Measurements from ENCODE around the gene CAMTA1.
"Not testable (repeated sequence)": the region's sequence is repeated elsewhere in the genome, so short reads cannot be mapped to it uniquely, and the experiment has no call there.

The CAMTA1 gene

DNA sequence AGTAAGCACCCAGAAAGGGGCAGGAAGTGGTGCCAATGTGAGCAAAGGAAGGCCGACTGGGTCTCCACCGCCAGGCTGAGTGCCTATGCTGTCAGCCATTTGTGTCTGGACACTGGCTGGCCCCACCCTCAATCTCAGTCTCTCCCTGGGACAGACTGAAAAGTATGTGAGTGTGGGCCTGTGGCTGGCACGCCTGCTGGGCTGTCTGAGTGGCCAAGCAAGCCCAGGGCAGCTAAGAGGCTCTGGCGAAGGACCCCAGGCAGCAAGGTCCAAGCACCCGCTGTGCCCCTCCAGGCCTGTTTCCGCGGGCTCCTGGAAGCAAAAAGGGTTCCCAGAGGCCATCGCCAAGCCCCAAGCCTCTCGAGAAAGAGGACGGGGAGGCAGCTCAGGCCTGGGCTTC, 892.6 kb downstream of the CAMTA1 start:
- no peak for DNase-seq

DNA sequence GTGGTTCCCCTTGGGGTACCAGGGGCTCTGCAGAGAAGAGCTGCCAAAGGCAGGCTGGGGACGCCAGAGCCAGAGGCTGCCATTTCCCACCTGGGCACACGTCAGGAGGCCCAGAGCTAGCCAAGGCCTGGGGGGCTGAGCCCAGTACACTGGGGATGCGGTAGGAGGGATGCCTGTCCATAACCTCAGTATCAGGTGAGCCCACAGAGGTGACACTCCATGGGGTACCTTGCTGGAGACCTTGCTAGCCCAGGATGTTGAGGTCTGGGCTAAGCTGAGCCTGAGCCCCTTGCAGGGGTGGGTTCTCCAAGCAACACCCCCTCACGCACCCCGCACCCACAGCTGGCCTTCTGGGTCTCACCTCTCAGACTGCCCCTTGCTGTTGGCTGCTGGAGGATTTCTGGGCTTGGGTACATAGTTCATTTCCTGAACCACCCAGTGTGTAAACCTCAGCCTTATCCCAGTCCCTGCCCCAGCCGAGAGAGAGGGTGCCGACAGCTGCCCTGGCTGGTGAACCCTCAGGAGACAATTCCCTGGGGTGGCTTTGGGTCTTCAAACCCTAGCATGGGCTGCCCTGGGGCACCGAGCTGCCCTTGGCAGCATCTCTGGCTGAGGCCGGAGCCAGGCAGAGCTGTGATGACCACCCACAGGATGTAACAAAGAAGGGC, 893.4 kb downstream of the CAMTA1 start:
- no peak for DNase-seq

DNA sequence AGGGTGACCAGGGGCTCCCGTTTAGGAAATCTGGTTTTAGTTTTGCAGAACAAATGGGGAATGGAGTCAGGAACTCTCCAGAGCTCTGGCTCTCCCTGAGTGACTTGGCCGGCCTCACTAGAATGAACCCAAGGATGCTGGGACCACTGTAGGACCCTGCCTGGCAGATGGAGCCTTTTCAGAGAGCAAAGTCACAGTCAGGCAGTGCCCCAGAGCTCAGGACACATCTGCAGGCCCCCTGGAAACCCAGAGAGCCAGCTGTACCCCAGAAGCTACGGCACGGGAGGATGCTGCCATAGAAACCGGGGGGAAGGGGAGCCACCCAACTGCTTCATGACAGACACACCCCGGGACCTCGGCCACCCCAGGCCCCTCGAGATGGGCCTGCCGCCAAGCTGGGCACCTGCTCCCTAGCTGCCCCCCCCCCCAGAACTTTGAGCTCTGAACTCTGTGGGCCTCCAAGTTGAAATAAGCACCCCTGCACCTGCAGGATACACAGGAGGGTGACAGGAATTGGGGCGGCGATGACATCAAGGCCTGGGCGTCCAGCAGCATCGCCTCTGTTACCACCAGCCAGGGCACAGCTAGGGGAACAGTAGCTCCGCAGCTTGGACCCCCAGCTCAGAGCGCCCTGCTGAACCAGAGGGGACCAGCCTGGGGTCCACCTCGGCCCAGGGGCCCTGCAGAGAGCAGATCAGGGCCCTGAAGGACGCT, 894.1 kb downstream of the CAMTA1 start:
- DNase-seq, result no peak

DNA sequence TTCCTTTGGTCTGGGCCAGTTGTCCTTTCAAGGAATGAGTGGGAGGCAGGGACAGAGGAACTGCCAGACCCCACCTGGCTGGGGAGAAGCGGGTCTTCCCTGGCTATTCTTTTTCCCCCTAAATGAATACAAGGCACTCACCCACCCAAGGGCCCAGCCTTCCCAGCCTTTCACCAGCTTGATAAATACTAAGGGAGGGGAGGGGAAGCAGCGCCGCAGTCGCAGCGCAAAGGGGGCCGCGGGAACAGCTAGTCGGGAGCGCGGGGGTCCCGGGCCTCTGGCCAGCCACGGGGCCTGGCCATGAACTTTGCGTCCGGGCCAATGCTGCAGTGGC, 894.6 kb downstream of the CAMTA1 start:
- DNase-seq, result no peak

DNA sequence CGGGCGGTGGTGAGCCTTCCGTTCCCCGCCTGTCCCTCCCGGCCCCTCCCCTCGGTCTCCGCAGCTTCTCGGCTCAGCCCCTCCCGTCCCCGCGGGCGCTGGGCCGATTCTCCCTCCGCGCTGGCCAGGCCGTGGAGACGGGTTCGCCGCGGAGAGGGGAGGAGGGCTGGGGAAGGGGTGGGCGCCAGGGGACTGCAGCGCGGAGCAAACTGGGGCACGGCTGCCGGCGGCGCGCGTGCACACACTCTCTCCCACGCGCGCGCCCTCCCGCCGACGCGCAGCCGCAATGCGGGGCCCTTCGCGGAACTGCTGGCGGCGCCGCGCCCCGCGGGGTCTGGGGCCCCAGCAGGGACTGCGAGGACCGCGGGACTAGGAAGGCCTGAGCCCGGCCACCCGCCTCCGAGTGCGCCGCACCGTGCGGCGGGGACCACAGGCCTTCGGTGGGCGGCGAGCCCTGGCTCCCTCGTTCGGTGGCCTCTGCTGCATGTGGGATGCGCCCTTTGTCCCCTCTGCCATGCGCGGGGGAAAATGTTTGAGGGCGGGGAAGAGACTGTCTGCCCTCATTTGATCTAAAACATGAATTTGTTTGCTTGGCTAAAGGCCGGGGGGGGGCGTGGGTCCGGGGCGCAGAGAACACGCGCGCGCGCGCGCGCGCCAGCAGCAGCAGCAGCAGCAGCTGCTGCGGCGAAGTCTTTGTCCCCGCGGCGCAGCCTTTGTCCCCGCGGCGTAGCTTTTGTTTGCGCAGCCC, 895.1 kb downstream of the CAMTA1 start:
- no peak for DNase-seq

DNA sequence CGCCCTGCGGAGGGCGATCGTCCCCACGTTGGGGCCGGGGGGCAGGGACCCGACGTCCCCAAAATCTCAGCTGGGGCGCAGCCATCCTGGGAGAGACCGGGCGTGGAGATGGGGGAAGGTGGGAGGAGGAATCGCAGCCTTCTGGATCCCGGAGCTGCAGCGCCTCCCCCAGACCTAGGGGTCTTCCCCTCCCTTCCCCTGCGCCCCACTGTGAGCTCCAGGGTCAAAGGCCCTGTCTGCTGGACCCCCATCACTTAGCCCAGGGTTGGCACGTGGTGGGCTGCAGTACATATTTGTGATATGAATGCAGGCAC, 895.7 kb downstream of the CAMTA1 start:
- DNase-seq, result no peak

DNA sequence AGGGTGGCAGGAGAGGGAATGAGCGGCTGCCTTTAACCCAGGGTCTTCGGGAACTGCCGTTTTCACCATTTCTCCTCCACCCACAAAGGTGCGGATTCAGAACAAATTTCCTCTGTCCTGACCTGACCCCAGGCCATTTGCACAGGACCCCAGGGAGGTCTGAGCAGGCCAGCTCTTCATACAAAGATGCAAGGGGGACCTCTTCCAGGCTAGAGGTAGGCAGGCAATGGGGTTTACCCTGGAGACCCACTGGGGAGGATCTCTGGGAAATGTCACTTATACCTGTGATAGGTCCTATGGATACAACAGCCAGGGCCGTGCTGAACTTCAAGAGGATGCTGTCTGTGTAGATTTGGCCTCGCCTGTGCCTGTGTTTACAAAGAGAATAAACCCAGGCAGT, 896.1 kb downstream of the CAMTA1 start:
- no peak for DNase-seq

DNA sequence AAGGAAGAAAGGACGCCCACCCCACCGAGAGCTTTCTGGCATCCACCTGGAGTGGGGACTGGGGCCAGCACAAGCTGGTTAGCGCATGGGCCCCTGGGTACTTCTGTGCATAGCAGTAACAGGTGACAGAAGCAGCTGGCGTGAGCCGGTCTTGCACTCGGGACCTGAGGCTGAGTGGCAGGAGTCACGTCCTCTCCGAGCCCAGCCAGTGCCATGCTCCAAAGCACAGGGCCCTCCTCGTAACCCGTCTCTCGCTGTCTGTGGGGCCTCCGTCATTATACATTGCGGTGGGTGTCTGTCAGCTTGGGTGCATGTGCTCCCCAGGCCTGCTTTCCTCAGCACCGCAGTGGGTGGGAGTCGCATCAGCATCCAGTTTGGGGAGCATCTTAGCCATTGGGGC, 898.3 kb downstream of the CAMTA1 start:
- DNase-seq, result no peak

DNA sequence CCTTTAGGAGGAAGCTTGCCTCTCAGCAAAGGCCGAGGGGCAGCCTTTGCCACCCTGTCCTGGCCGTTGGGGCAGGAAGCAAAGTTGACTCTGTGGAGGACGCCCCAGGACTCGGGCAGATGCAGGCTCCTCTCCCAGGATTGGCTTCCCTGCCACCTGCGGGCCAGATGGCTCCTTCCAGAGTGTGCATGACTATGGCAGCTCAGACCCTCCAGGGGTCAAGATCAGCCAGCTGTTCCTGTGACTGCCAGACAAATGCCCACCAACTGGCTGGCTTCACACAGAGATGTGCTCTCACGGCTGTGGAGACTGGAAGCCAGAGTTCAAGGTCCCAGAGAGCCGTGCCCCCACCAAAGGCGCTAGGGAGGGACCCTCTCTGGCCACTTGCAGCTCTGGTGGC, 898.9 kb downstream of the CAMTA1 start:
- DNase-seq, result no peak

DNA sequence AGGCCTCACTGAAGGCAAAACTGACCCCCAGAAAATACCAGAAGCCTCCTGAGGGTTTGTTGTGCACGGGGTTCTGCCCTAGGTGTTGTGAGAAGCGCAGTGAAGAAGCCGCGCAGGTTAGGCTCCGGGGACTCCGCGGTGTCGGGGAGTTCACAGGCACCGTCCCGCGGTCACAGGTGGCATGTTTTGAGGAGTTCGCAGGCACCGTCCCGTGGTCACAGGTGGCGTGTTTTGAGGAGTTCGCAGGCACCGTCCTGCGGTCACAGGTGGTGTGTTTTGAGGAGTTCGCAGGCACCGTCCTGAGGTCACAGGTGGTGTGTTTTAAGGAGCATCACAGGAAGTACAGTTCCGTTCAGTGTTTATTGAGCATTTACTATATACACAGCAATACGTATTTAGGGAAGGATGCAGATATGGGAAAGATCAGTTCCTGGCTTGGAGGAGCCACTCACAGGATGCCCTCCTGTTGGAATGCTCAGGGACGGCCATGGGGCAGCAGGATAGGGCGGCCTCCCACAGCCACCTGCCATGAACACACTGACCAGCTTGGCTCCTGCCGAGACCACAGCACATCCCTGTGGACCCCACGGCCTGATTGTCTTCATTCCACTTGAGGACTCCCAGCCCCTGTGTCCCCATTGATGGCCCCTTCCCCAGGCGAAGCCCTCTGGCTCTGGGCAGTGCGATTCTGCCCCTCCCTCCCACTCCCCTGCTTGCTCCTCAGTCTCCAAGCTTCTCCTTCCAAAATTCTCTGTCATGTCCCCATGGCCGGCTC, 899.8 kb downstream of the CAMTA1 start:
- DNase-seq, result no peak

DNA sequence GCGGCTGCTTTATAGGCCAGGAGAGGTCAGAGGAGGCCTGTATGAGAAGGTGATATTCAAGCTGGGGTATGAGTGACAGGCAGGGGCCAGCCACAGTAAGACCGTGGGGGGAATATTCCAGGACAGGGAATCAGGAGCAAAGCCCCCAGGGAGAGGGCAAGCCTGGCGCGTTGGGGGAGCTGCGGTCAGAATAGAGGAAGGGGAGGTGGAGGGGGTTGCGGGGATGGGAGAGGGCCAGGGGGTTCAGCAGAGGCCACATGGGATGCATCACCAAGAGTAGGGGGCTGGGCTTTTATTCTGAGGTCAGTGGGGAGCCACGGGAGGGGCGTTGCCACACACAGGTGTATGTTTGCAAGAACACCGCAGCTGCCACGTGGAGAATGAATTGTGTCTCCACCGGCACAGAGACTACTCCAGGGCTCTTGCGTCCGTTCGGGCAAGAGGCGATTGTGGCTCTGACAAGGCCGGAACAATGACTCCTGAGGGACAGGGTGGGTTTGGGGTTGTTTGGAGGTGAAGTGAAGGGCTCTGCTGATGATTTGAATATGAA, 901.1 kb downstream of the CAMTA1 start:
- no peak for DNase-seq

DNA sequence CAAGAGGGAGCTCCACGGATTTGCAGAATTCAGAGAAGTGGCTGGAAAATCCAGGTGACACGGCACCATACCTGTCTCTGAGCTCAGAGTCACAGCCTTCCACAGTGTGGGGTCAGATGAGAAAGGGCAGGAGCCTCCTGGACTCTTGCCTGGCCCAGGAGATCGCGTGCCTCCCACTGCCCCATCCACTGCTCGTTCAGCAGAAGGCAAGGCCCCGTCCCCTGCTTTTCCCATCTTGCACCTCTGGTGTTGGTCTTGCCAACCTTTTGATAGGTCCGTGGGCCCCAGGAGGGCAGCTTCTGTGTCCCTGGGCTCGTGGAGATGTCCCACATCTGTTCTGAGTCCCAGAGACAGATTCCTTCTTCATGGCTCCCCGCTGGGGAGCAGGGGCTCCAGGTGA, 902.2 kb downstream of the CAMTA1 start:
- no peak for DNase-seq

DNA sequence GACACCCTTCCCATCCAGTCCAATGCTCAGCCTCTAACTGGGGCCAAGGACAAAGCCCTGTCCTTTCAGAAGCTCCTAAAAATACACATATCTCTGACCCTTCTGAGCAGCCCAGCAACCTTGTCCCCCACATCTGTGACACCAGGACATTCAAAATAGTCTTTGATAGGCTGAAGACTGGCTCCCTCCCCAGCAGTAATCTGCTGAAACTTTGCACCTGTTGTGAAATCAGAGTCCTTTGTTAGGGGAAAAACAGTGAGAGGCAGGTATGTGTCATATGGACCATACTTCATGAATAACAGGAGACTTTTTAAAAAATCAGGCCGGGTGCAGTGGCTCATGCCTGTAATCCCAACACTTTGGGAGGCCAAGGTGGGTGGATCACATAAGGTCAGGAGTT, 903.4 kb downstream of the CAMTA1 start:
- no peak for DNase-seq

DNA sequence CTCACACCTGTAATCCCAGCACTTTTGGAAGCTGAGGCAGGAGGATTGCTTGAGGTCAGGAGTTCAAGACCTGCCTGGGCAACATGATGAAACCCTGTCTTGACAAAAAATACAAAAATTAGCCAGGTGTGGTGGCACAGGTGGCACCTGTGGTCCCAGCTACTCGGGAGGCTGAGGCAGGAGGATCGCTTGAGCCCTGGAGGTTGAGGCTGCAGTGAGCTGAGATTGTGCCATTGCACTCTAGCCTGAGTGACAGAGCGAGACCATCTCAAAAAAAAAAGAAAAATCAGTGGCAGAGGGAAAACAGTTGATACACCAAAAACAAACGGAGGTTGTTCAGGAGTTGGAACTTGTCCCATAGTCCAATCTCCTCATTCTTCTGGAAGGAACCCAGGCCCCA, 904.1 kb downstream of the CAMTA1 start:
- DNase-seq, result not testable (repeated sequence)

DNA sequence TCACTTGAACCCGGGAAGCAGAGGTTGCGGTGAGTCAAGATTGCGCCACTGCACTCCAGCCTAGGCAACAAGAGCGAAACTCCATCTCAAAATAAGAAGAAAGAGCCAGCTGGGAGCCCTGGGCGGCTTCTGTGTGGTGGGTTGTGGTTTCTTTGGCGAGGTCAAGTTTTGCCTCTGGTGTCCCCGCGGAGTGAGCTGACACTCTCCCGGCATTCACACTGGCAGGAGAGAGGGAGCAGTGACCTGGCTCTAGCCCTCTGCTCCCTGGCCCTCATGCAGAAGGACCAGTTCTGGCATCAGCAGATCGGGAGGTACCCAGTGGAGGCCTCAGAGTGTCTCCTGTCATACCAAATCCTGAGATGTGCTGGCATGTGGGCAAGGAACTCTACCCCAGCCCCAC, 904.8 kb downstream of the CAMTA1 start:
- no peak for DNase-seq

DNA sequence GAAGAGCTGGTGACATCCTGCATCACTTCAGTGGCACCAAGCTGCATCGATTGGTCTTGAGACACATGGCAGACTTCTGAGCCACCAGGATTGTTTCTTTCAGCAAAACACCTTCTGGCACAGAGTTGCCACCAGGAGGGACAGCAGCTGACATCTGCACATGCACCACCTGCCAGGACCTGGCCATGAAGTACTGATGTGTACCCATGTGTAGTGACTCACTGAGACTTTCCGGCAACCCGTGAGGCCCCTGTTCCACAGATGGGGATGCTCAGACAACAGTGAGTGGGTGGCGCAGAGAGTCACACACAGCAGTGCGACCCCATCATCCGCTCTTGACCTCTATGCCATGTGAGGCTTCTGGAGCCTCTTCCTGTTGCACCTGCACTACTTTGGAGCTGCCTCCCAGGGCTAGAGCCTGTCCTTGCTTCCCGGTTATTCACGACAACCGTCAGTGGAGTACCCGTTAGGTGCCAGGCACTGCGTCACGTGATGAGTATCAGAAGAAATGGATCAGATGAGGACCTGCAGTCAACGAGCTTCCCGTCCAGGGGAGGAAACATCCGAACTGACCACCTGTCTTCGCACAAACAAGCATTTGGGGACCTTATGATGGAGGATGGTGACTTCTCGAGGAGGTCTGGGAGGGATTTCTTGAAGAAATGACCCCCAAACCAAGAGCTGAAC, 905.4 kb downstream of the CAMTA1 start:
- DNase-seq, result no peak

DNA sequence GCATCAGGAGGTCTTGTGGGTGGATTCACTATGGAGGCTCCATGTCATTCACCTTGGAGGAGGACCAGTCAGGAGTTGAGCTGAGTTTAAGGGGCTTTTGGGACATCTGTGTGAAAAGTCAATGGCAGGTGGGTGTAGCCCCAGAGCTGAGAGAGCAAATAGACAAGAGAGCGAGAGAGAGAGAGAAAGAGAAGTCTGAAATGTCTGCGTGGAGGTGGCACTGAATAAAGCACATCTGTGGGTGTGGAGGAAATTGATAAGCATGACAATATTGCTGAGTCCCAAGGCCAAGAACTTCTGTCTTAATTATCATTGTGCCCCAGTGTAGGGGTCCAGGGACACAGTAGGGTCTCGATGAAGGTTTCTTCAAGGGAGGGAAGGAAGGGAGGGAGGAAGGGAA, 906.3 kb downstream of the CAMTA1 start:
- no peak for DNase-seq

DNA sequence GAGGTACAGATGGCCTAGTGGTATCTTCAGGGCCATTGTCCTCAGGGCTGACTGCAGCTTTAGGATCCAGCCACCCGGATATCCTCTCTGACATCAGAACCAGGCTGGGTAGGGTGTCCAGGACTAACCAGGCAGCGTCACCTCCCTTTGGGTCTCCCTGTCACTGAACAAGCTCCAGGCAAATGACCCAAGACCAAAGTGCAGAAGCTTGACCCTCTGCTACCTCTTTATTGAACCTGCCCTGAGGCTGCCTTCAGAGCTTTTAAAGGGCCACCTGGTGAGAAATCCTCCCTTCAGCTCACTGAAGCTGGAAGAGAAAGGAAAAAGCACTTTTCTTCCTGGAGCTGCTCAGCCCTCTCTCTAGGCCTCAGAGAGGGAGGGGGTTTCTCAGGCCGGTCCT, 906.8 kb downstream of the CAMTA1 start:
- no peak for DNase-seq

DNA sequence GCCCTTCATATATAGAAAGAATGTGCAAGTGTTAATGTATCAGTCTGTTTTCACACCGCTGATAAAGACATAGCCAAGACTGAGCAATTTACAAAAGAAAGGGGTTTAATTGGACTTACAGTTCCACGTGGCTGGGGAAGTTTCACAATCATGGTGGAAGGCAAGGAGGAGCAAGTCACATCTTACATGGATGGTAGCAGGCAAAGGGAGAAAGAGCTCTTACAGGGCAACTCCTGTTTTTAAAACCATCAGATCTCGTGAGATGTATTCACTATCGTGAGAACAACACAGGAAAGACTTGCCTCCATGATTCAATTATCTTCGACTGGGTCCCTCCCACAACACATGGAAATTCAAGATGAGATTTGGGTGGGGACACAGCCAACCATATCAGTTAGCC, 907.8 kb downstream of the CAMTA1 start:
- not testable (repeated sequence) for DNase-seq

DNA sequence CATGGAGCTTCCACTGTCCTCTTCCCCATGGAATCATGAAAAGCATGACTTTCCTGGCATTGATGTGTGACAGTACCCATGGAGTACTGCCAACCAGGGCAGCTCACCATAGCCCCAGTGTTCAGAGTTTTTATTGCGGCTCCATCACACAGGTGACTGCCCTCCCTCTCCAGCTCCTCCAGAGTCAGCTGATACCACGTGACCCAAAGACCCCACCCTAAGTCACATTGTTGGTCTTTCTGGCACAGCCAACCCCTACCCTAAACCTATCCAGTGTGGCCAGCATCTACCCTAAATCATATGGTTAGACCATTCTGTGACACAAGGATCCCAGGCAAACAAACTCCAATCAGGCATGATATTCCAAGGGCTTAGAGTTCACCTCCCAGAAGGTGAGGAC, 908.4 kb downstream of the CAMTA1 start:
- no peak for DNase-seq

DNA sequence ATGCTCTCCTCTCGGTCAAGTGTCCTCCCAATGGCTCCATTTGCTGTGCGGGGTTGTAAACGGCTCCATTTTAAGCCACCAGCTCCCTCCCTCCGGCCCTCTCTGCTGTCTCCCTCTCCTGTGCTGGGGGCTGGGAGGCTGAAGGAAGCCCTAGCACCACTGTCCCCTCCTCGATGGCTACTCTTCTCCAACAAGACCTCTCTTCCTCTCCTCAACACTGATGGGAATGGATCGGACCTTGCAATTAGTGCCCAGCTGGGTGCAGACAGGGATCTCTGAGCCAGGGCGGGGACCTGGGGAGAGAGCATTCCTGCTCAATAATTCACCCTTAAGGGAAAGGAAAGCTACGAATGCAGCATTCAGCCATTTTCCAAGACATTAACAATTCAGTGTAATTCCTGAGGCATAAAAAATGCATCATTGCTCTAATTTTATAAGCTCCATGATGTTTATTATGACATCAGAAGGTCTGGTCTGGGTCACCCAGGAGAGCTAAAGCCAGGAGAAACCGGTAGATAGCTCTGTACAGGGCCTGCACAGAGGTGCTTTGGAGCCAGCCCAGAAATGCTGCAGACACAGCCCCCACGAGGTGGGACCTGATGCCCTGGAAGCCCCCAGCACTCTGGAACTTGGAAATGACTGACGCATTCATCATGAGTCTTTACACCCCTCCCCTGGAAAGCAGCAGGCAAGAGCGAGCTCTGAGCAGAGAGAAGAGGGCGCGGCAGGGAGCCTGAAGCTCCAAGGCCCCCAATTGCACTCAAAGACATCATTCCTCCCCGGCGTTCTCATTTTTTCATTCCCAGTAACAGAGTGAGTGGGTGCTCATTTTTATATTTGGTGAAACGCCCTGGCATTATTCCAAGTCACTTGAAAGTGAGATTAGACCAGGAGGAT, 909.6 kb downstream of the CAMTA1 start:
- DNase-seq, result no peak
